ENCODE results near the gene WFIKKN2.

DNA sequence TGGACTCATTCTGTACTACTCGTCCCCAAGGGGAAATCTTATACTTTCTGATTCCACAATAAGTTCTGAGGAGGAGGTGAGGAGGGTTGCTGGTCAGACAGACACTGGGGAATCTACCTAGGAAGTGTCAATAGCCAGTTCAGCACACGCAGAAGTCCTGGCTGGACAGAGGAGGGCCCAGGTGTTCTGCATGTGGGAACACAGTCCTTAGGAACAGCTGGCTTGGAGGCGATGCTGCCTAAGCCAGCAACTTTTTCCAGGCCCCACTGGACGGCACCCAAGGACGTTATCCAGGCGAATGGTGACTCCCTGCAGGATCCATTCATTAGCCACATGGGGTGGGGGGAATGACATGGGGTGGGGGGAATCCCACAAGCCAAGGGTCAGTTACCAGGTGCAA is 29.9 kb upstream of the WFIKKN2 start:
- no peak for TF ChIP-seq CTCF (IDR thresholded peaks at IDR 0.05)
- TF ChIP-seq IRF2 (CRISPR knock-in tag; IDR thresholded peaks at IDR 0.05; ENCODE audit: borderline replicate concordance, low read depth) = no peak
- TF ChIP-seq JUN (CRISPR knock-in tag; IDR thresholded peaks at IDR 0.05) = no peak
- TF ChIP-seq, protein P1, sequence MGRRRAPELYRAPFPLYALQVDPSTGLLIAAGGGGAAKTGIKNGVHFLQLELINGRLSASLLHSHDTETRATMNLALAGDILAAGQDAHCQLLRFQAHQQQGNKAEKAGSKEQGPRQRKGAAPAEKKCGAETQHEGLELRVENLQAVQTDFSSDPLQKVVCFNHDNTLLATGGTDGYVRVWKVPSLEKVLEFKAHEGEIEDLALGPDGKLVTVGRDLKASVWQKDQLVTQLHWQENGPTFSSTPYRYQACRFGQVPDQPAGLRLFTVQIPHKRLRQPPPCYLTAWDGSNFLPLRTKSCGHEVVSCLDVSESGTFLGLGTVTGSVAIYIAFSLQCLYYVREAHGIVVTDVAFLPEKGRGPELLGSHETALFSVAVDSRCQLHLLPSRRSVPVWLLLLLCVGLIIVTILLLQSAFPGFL (CRISPR knock-in tag; IDR thresholded peaks at IDR 0.05; ENCODE audit: borderline replicate concordance) = no peak
- no peak for TF ChIP-seq NR1H2 (CRISPR knock-in tag; IDR thresholded peaks at IDR 0.05)
- no peak for TF ChIP-seq CBFB (CRISPR knock-in tag; IDR thresholded peaks at IDR 0.05; ENCODE audit: low read depth)
- TF ChIP-seq NR3C1 (CRISPR knock-in tag; conservative IDR thresholded peaks at IDR 0.05; ENCODE audit: low read depth) = no peak
